GM04503 (cell line): Measurements from ENCODE around the gene DQX1.
"Not testable (repeated sequence)": the region's sequence is repeated elsewhere in the genome, so short reads cannot be mapped to it uniquely, and the experiment has no call there.

Experiments
- DNase-seq: peaks from one replicate; pipeline ENCODE4 v3.0.0-alpha.2; 2012; ENCODE audit warnings: low read depth

Gene DQX1, protein sequence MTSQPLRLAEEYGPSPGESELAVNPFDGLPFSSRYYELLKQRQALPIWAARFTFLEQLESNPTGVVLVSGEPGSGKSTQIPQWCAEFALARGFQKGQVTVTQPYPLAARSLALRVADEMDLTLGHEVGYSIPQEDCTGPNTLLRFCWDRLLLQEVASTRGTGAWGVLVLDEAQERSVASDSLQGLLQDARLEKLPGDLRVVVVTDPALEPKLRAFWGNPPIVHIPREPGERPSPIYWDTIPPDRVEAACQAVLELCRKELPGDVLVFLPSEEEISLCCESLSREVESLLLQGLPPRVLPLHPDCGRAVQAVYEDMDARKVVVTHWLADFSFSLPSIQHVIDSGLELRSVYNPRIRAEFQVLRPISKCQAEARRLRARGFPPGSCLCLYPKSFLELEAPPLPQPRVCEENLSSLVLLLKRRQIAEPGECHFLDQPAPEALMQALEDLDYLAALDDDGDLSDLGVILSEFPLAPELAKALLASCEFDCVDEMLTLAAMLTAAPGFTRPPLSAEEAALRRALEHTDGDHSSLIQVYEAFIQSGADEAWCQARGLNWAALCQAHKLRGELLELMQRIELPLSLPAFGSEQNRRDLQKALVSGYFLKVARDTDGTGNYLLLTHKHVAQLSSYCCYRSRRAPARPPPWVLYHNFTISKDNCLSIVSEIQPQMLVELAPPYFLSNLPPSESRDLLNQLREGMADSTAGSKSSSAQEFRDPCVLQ

DNA sequence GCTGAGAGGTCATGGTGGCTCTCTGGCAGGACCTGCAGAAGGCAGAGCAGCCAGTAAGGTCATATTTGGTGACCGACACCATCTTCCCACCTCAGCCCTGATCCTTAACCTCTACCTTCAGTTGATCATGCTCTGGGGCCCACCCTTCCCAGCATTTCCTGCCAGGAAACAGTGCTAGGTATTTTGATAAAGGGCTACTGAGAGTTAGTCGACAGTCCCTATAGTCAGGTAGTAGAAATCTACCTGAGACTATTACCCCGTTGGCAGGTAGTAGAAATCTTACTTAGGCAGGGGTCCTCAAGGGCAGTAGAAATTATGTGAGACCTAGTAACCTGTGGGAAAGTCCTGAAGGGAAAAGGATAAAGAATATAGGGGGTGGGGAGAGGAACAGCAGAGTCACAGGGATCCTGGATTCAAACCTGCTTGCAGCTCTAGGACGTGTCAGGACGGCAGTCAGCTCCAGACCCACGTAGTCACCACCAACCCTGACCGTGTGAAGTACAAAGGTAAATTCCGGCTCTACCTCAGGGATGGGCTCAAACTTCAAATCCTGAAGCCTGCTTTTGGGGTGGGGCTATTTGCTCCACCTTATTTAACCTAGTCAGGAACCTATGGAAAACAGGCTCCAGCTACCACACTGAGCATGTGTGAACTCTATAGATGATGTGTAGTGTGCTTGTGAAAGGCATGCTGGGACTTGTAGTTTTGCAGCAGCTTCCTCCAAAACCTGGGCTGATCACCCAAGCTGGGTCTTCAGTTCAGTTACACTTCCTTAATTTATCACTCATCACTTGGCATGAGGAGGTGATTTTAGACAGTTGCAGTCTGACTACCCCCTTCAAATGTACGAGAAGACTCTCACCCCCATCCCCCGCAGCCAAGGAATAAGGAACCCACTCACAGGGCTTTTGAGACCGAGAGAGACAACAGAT is at the start of gene DQX1:
Gene DQX1 (minus strand): TSS at position 515 of the 932 bp plus-strand sequence. CDS start 502 bp downstream, at position 13.
- no peak for DNase-seq

DNA sequence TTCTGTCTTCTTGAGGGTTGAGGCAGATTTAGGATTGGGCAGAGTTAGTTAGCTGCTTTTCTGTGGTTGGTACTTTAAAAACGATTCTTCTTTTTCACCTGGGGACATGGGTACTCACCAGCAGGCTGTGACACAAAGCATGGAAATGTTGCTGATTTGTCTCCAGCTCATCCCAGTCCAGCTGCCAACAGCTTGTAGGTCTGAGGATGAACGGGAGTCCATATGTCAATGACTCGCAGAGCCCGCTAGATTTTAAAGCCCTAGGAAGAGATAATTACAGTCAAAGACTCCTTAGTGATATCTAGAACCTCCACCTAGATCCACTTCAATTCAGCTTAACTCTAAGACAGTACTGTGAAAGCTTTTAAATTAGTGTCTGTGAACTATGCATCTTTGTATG is 49.3 kb upstream of the DQX1 start:
- no peak for DNase-seq

GRCh38 chr2:74573747-74574562 is 47.9 kb upstream of the DQX1 start:
- no peak for DNase-seq

DNA sequence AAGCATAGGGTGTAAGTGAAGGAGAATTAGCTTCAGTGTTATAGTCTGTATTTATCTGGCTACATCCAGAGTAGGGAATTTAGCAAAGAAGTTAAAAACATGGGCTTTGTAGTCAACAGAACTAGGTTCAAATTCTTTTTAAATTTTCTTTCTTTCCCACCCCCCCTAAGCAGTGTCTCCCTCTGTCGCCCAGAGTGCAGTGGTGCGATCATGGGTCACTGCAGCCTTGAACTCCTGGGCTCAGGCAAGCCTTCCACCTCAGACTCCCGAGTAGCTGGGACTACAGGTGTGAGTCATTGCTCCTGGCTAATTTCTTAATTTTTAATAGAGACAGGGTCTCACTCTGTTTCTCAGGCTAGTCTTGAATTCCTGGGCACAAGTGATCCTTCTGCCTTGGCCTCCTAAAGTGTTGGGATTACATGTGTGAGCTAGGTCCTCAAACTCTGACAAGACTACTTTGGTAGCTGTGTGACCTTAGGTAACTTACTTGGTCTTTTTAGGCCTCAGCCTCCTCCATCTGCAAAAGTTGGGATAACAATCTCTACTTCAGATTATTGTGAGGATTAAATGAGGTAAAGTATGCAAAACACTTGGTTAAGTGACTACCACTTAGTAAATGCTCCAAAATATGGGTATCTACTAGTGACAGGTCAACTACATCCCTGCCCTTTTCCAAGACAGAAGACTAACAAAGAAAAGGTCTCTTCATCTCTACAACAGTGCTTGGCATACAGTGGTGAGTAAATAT is 46.3 kb upstream of the DQX1 start:
- no peak for DNase-seq

- no peak for DNase-seq
Measured at GRCh38 chr2:74571058-74571457, 45.0 kb upstream of the DQX1 start.

- DNase-seq: no peak
Measured at GRCh38 chr2:74569686-74570085, 43.7 kb upstream of the DQX1 start.

- DNase-seq: peak; percentile 80
Measured at GRCh38 chr2:74567881-74568280, 41.9 kb upstream of the DQX1 start.

DNA sequence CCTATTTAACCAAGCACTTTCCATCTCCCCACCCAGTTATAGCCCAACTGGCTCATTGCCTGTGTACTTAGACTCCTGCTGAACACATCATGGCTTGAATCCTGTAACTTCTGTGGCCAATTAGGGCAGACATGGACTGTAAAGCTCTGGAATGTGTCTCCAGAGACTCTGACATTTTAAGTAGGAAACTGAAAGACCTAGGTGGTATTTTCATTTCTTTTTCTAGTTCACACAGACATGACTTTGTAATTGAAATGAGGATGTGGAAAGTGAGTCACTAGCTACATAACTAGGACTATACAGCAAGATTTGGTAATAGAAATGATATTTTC is 40.7 kb upstream of the DQX1 start:
- peak; percentile 97 for DNase-seq

- no peak for DNase-seq
Measured at GRCh38 chr2:74566076-74566753, 40.2 kb upstream of the DQX1 start.

- no peak for DNase-seq
Measured at GRCh38 chr2:74564222-74564621, 38.2 kb upstream of the DQX1 start.

GRCh38 chr2:74562126-74562775 is 36.2 kb upstream of the DQX1 start:
- no peak for DNase-seq

DNA sequence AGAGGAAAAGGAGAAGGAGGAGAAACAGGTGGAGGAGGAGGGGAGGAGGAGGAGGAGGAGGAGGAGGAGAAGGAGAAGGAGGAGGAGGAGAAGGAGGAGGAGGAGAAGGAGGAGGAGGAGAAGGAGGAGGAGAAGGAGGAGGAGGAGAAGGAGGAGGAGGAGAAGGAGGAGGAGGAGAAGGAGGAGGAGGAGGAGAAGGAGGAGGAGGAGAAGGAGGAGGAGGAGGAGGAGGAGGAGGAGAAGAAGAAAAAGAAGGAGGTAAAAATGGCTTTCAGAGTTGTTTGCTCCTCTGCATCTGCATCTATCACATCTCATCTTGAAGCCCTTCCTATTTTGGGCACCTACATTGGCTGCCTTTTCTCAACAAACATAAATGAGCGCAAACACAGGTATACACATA is 35.0 kb upstream of the DQX1 start:
- not testable (repeated sequence) for DNase-seq

DNA sequence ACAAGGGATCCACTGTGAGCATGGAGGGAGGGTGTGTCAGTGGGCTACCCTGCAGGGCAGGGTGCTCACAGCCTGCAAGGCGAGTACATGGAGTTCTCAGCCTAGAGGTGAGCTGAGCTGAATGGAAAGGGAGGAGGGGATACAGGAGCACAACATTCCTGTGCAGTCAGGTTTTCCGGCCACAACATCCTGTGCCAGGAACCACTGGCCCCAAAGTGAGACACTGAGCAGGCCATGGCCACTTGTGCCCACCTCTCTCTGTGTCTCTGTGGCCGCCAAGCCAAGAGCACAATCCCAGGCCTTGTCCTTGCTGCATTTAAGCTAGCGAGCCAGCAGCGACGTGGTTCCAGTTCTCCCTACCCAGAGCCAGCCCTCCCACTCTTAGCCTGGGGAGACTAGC is 34.6 kb upstream of the DQX1 start:
- DNase-seq: no peak

GRCh38 chr2:74559912-74560311 is 33.9 kb upstream of the DQX1 start:
- DNase-seq: no peak

- DNase-seq: no peak
Measured at GRCh38 chr2:74558284-74559230, 32.5 kb upstream of the DQX1 start.

GRCh38 chr2:74556831-74557370 is 30.9 kb upstream of the DQX1 start:
- no peak for DNase-seq

GRCh38 chr2:74556159-74556558 is 30.1 kb upstream of the DQX1 start:
- no peak for DNase-seq

DNA sequence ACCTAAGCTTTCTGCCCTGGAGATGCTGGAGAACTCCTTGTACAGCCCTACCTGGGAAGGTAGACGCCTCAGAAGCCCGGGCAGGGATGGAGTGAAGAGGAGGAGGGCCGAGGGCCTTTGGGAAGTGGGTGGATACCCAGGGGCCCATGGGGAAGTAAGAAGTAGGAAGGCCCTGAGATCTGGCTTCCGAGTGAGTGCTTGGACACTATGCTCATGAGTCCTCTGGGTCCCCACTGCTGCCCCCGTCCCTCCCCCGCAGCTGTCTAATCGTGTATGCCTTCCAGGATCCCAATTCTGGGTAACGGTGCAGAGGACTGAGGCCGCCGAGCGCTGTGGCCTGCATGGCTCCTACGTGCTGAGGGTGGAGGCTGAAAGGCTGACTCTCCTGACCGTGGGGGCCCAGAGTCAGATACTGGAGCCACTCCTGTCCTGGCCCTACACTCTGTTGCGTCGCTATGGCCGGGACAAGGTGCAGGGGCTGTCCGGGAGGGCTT is 29.6 kb upstream of the DQX1 start:
- no peak for DNase-seq
